ENCODE results near the gene CACNA1E. TPM values are rescaled to one million over a fixed set of nuclear protein-coding genes. Genes with fewer than 3 reads are reported as not detected.

The CACNA1E gene
- total RNA-seq, 1 donor from 2014 or later: 0.31 TPM

DNA sequence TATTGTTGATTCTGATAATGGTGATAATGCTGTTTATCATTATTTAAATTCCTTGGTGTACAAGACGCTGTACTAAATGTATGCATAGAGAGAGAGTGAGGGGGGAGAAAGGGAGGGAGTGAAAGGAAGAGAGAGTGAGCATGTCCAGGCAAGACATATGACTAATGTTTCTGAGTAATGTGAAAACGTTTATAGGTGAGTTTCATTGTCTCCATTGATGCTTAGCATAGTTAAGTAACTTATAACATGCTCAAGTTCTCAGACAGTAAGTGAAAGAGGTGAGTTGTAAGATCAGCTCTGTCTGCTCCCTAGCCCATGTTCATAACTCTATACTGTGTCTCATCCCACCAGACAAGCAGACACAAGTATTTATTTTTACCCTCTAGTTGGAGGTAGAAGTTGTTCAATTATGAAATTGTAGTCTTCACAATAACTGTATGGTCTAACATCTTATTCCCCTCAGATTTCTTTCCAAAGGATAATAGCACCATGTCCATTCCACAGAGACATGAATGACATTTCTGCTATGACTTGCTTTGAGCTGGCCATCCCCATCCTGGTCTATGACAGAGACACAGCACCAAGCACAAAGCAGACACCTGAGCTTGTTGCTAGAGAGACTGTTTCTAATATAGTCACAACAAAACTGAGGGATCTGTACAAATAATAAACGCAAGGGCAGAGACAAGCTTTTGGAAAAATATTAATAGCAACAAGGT, 285.1 kb downstream of the CACNA1E start:
- Mint-ChIP-seq H3K4me3 (ENCODE audit: unreplicated experiment) (no peak overlapping the region), H3K27me3 (ENCODE audit: unreplicated experiment) (peaks cover 2% of the 10 kb centered on the region), H3K9me3 (ENCODE audit: unreplicated experiment) (no peaks in the 10 kb centered on the region), H3K4me1 (ENCODE audit: unreplicated experiment) (no peaks in the 10 kb centered on the region), H3K36me3 (ENCODE audit: low read depth, unreplicated experiment) (no peaks in the 10 kb centered on the region), H3K27ac (ENCODE audit: unreplicated experiment) (no peak overlapping the region)
- no peak for DNase-seq (ENCODE audit: low spot score)
- TF ChIP-seq, protein P1, sequence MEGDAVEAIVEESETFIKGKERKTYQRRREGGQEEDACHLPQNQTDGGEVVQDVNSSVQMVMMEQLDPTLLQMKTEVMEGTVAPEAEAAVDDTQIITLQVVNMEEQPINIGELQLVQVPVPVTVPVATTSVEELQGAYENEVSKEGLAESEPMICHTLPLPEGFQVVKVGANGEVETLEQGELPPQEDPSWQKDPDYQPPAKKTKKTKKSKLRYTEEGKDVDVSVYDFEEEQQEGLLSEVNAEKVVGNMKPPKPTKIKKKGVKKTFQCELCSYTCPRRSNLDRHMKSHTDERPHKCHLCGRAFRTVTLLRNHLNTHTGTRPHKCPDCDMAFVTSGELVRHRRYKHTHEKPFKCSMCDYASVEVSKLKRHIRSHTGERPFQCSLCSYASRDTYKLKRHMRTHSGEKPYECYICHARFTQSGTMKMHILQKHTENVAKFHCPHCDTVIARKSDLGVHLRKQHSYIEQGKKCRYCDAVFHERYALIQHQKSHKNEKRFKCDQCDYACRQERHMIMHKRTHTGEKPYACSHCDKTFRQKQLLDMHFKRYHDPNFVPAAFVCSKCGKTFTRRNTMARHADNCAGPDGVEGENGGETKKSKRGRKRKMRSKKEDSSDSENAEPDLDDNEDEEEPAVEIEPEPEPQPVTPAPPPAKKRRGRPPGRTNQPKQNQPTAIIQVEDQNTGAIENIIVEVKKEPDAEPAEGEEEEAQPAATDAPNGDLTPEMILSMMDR (IDR thresholded peaks at IDR 0.05; ENCODE audit: unreplicated experiment): no peak

DNA sequence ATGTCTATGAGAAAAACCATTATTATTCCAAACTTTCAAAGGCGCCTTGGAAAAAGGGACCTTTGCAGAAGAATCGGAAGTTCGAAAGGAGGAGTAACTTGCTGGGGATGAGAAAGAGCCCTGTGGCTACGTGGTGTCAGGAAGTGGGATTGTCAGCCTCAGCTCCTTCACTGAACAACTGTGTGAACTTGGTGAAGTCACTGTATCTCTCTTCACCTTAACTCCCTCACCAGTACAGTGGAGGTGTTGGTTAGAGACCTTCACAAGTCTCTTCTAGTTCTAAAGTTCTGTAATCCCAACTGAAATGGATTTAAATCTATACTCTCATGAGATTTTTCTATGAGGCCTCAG, 285.6 kb downstream of the CACNA1E start:
- no peak overlapping the region for H3K27ac Mint-ChIP-seq (ENCODE audit: unreplicated experiment)
- H3K9me3 Mint-ChIP-seq (ENCODE audit: unreplicated experiment): no peaks in the 10 kb centered on the region
- no peaks in the 10 kb centered on the region for H3K4me1 Mint-ChIP-seq (ENCODE audit: unreplicated experiment)
- DNase-seq (ENCODE audit: low spot score): no peak
- H3K4me3 Mint-ChIP-seq (ENCODE audit: unreplicated experiment): no peak overlapping the region
- peaks cover 2% of the 10 kb centered on the region for H3K27me3 Mint-ChIP-seq (ENCODE audit: unreplicated experiment)
- TF ChIP-seq, protein P1 (IDR thresholded peaks at IDR 0.05; ENCODE audit: unreplicated experiment): no peak
- no peaks in the 10 kb centered on the region for H3K36me3 Mint-ChIP-seq (ENCODE audit: low read depth, unreplicated experiment)

- no peaks in the 10 kb centered on the region for H3K4me1 Mint-ChIP-seq (ENCODE audit: unreplicated experiment)
These were observed 286.5 kb downstream of the CACNA1E start for GRCh38 chr1:181769846-181770245.

DNA sequence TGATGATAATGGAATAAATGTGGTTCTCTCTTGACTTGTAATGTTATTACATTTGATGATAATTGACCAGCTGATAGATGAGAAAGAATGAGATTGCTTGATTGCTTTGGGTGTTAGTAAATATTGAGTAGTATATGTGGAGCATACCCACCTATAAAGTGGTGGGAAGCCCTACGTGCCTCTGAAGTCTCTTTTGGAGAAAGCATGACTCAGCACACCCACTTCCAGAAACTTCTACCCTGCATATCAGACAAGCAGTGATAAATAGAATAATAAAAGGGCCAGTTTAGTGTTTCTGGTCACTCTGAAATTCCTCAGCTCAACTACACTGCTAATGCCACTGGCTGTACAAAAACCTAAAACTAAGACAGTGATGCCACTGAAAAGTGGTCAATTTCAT, 289.4 kb downstream of the CACNA1E start:
- H3K4me3 Mint-ChIP-seq (ENCODE audit: unreplicated experiment): no peak overlapping the region
- H3K4me1 Mint-ChIP-seq (ENCODE audit: unreplicated experiment): no peaks in the 10 kb centered on the region
- H3K27ac Mint-ChIP-seq (ENCODE audit: unreplicated experiment): no peak overlapping the region
- no peaks in the 10 kb centered on the region for H3K36me3 Mint-ChIP-seq (ENCODE audit: low read depth, unreplicated experiment)
- H3K27me3 Mint-ChIP-seq (ENCODE audit: unreplicated experiment): peaks cover 5% of the 10 kb centered on the region
- TF ChIP-seq, protein P1 (IDR thresholded peaks at IDR 0.05; ENCODE audit: unreplicated experiment): no peak
- no peak for DNase-seq (ENCODE audit: low spot score)
- no peaks in the 10 kb centered on the region for H3K9me3 Mint-ChIP-seq (ENCODE audit: unreplicated experiment)

More at GRCh38 chr1:181769846-181770245, 286.5 kb downstream of the CACNA1E start:
- TF ChIP-seq, protein P1 (IDR thresholded peaks at IDR 0.05; ENCODE audit: unreplicated experiment): no peak
- Mint-ChIP-seq H3K36me3 (ENCODE audit: low read depth, unreplicated experiment) (no peaks in the 10 kb centered on the region), H3K27me3 (ENCODE audit: unreplicated experiment) (peaks cover 4% of the 10 kb centered on the region), H3K27ac (ENCODE audit: unreplicated experiment) (no peak overlapping the region), H3K4me3 (ENCODE audit: unreplicated experiment) (no peak overlapping the region), H3K9me3 (ENCODE audit: unreplicated experiment) (no peaks in the 10 kb centered on the region)
- no peak for DNase-seq (ENCODE audit: low spot score)

- H3K27ac Mint-ChIP-seq (ENCODE audit: unreplicated experiment): no peak overlapping the region
- H3K4me3 Mint-ChIP-seq (ENCODE audit: unreplicated experiment): no peak overlapping the region
- DNase-seq (ENCODE audit: low spot score): no peak
- peaks cover 9% of the 10 kb centered on the region for H3K27me3 Mint-ChIP-seq (ENCODE audit: unreplicated experiment)
- TF ChIP-seq, protein P1 (IDR thresholded peaks at IDR 0.05; ENCODE audit: unreplicated experiment): no peak
- no peaks in the 10 kb centered on the region for H3K36me3 Mint-ChIP-seq (ENCODE audit: low read depth, unreplicated experiment)
- no peaks in the 10 kb centered on the region for H3K9me3 Mint-ChIP-seq (ENCODE audit: unreplicated experiment)
- H3K4me1 Mint-ChIP-seq (ENCODE audit: unreplicated experiment): peaks cover 4% of the 10 kb centered on the region
These were observed 292.7 kb downstream of the CACNA1E start for GRCh38 chr1:181776044-181776443.
